Central memory CD8-positive, alpha-beta T cell (primary cell): Measurements from ENCODE around the gene RUNX3.

ENCODE experiments used
- ATAC-seq: fragments of 150-1000 bp; cut with Tn5 transposase; replicated peaks from 2 replicates; pipeline ENCODE4 v1.10.0; 2022; ENCODE audit warnings: mild to moderate bottlenecking, moderate FRiP score, moderate number of reproducible peaks; ENCODE audit not compliant: poor library complexity, severe bottlenecking; ENCODE audit errors: extremely low read depth
- DNase-seq, 2 donors: peaks; one replicate each; pipeline ENCODE4 v3.0.0; 2021; ENCODE audit warnings: low spot score in 2 of 2
- H3K27ac Mint-ChIP-seq: one replicate; pipeline ENCODE4 v1.8.0; 2022; ENCODE audit warnings: low read depth, mild to moderate bottlenecking, moderate library complexity, mixed read lengths
- H3K27me3 Mint-ChIP-seq: one replicate; pipeline ENCODE4 v1.8.0; 2022; ENCODE audit warnings: mixed read lengths
- H3K36me3 Mint-ChIP-seq: one replicate; pipeline ENCODE4 v1.8.0; 2022; ENCODE audit warnings: mild to moderate bottlenecking, moderate library complexity, mixed read lengths; ENCODE audit not compliant: insufficient read depth
- H3K4me1 Mint-ChIP-seq: one replicate; pipeline ENCODE4 v1.8.0; 2022; ENCODE audit warnings: mixed read lengths
- H3K4me3 Mint-ChIP-seq: one replicate; pipeline ENCODE4 v1.8.0; 2022; ENCODE audit warnings: mild to moderate bottlenecking, moderate library complexity, mixed read lengths
- H3K9me3 Mint-ChIP-seq: one replicate; pipeline ENCODE4 v1.8.0; 2022; ENCODE audit warnings: mixed read lengths

The RUNX3 gene

DNA sequence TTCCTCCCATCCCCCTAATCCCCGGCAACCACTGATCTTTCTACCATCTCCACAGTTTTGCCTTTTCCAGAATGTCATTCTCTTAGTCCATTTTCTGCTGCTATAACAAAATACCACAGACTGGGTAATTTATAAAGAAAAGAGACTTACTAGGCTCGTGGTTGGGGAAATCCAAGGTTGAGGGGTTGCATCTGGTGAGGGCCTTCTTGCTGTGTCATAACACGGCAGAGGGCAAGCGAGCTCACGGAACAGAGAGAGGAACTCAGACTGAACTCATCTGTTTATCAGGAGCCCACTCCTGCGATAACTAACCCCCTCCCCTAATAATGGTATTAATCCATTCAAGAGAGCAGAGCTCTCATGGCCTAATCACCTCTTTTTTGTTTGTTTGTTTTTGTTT, 52.0 kb downstream of the RUNX3 start:
- DNase-seq (no peak), ATAC-seq (no peak)
- no peaks in the 10 kb centered on the region for H3K27me3 Mint-ChIP-seq
- no peak overlapping the region for H3K27ac Mint-ChIP-seq
- H3K36me3 Mint-ChIP-seq = peaks cover 2% of the 10 kb centered on the region
- H3K4me3 Mint-ChIP-seq = no peak overlapping the region
- no peaks in the 10 kb centered on the region for H3K9me3 Mint-ChIP-seq
- H3K4me1 Mint-ChIP-seq = peaks cover under 1% of the 10 kb centered on the region

GRCh38 chr1:24875991-24876506, 54.0 kb downstream of the RUNX3 start:
- Mint-ChIP-seq H3K4me3 (no peak overlapping the region), H3K36me3 (peaks cover 2% of the 10 kb centered on the region), H3K9me3 (no peaks in the 10 kb centered on the region), H3K27me3 (no peaks in the 10 kb centered on the region), H3K4me1 (peaks cover 11% of the 10 kb centered on the region), H3K27ac (no peak overlapping the region)
- DNase-seq (no peak), ATAC-seq (no peak)

GRCh38 chr1:24875257-24875656, 54.8 kb downstream of the RUNX3 start:
- ATAC-seq = no peak
- H3K9me3 Mint-ChIP-seq = no peaks in the 10 kb centered on the region
- DNase-seq = no peak
- H3K27ac Mint-ChIP-seq = no peak overlapping the region
- no peak overlapping the region for H3K4me3 Mint-ChIP-seq
- peaks cover 2% of the 10 kb centered on the region for H3K36me3 Mint-ChIP-seq
- no peaks in the 10 kb centered on the region for H3K27me3 Mint-ChIP-seq
- peaks cover 13% of the 10 kb centered on the region for H3K4me1 Mint-ChIP-seq

- ATAC-seq (no peak), DNase-seq (no peak)
- H3K27ac Mint-ChIP-seq = no peak overlapping the region
- H3K9me3 Mint-ChIP-seq = no peaks in the 10 kb centered on the region
- no peaks in the 10 kb centered on the region for H3K36me3 Mint-ChIP-seq
- H3K27me3 Mint-ChIP-seq = no peaks in the 10 kb centered on the region
- peaks cover 13% of the 10 kb centered on the region for H3K4me1 Mint-ChIP-seq
- H3K4me3 Mint-ChIP-seq = no peak overlapping the region
Measured at GRCh38 chr1:24874611-24875234, 55.4 kb downstream of the RUNX3 start.

- ATAC-seq (no peak), DNase-seq (no peak)
- H3K9me3 Mint-ChIP-seq = no peaks in the 10 kb centered on the region
- H3K27ac Mint-ChIP-seq = no peak overlapping the region
- no peak overlapping the region for H3K4me3 Mint-ChIP-seq
- no peaks in the 10 kb centered on the region for H3K36me3 Mint-ChIP-seq
- no peaks in the 10 kb centered on the region for H3K27me3 Mint-ChIP-seq
- H3K4me1 Mint-ChIP-seq = peaks cover 13% of the 10 kb centered on the region
Measured at GRCh38 chr1:24874056-24874455, 56.0 kb downstream of the RUNX3 start.

DNA sequence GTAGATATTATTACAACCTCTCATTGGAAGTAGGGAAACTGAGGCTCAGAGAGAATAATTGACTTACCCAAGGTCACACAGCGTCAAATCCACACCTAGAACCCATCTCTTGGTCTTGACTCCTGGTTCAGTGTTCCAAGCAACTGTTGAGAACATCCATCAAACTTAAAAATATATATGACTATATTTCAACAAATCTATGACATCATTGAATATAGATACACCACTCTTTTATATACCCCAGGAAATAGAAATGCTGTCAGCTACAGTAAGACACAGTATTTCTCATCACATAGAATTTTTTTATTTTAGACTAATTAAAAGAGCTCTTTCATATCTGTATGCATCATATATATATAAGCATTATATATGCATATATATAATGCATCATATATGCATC, 56.9 kb downstream of the RUNX3 start:
- Mint-ChIP-seq H3K4me1 (peaks cover 19% of the 10 kb centered on the region), H3K4me3 (no peak overlapping the region), H3K27me3 (no peaks in the 10 kb centered on the region), H3K9me3 (no peaks in the 10 kb centered on the region), H3K36me3 (no peaks in the 10 kb centered on the region), H3K27ac (no peak overlapping the region)
- ATAC-seq (no peak), DNase-seq (no peak)

GRCh38 chr1:24872061-24872850, 57.8 kb downstream of the RUNX3 start:
- Mint-ChIP-seq H3K27me3 (no peaks in the 10 kb centered on the region), H3K9me3 (no peaks in the 10 kb centered on the region), H3K36me3 (no peaks in the 10 kb centered on the region), H3K27ac (no peak overlapping the region), H3K4me3 (no peak overlapping the region), H3K4me1 (peaks cover 25% of the 10 kb centered on the region)
- no peak for ATAC-seq
- no peak for DNase-seq

GRCh38 chr1:24871306-24871901, 58.7 kb downstream of the RUNX3 start:
- no peak overlapping the region for H3K4me3 Mint-ChIP-seq
- DNase-seq (no peak), ATAC-seq (no peak)
- no peaks in the 10 kb centered on the region for H3K27me3 Mint-ChIP-seq
- no peak overlapping the region for H3K27ac Mint-ChIP-seq
- no peaks in the 10 kb centered on the region for H3K9me3 Mint-ChIP-seq
- no peaks in the 10 kb centered on the region for H3K36me3 Mint-ChIP-seq
- H3K4me1 Mint-ChIP-seq = peaks cover 29% of the 10 kb centered on the region

GRCh38 chr1:24870551-24871195, 59.4 kb downstream of the RUNX3 start:
- no peak for ATAC-seq
- peaks cover 29% of the 10 kb centered on the region for H3K4me1 Mint-ChIP-seq
- no peak overlapping the region for H3K4me3 Mint-ChIP-seq
- H3K27ac Mint-ChIP-seq = no peak overlapping the region
- no peak for DNase-seq
- no peaks in the 10 kb centered on the region for H3K9me3 Mint-ChIP-seq
- H3K27me3 Mint-ChIP-seq = no peaks in the 10 kb centered on the region
- no peaks in the 10 kb centered on the region for H3K36me3 Mint-ChIP-seq

DNA sequence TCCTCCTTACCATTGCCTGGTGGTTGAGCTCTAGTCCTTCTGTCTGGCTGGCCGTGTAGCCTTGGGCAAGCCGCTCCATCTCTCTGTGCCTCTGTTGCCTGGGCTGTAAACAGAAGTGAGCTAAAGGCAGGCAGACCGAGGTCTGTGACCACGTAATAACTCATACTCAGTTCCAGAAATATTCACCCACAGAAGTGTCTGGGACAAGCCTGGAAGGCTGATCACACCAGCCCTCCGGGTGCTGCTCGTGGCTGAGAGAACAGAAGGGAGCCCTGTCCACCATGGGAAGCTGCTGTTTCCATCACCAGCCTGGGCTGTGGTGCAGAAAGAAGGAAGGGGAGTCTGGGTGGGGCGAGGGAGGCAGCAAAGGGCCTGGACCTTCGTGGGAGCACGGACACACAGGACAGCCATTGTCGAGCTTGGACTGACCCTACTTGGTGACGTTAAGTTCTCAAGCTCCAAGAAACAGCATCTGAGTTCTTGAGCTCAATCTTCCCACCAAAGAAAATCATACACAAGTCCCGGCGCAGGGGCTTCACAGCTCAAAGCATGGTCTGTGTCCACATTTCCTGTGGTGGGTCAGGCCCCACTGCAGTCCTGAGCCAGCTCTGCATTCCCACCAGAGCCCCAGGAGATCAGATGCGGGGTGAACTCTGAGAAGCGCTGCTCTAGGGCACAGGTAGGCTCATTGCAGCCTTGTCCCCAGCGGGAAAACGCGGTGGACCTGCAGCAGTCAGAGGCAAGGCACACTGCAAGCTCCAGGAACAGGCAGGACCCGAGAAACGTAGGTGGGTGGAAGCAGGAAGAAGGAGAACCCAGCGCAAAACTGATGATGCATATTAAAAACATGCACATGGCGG, 61.8 kb downstream of the RUNX3 start:
- Mint-ChIP-seq H3K4me1 (peaks cover 38% of the 10 kb centered on the region), H3K27me3 (no peaks in the 10 kb centered on the region), H3K36me3 (no peaks in the 10 kb centered on the region), H3K27ac (no peak overlapping the region), H3K4me3 (no peak overlapping the region), H3K9me3 (no peaks in the 10 kb centered on the region)
- ATAC-seq = no peak
- DNase-seq = peak in 1 of 2 donors; percentile 12

DNA sequence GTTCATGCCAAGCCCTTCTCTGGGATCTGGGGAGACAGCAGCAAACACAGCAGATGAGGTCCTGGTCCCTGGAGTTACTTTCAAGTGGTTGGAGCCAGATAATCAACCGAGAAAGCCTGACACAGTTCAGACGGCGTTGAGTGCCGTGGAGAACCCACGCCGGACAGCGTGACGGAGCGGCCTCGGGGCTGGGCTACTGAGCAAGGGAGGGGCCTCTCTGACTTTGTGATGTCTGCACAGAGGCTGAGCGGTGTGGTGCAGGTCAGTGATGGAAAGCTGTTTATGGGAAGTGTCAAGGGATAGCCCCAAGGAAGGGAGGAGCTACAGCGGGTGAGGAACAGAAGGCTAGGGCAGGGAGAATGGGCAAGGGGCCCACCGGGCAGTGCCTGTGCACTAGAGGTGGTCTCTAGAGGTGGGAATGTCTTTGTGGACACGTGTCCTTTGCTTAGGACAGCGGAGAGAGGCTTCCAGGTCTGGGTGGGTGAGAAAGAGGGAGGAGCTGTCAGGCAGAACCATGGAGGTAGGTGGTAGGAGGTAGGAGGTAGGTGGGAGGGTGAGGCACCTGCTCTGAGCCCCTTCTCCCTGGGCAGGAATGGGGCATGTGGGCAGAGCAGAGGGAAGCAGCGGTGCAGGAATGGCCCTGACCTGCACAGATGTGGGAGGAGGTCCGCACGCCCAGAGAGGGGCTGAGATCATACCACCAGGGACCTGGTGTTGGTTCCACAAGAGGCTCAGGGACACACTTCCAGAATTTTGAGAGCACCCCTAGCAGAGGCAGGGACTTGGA, 62.8 kb downstream of the RUNX3 start:
- DNase-seq = peak in 1 of 2 donors; percentile 10
- Mint-ChIP-seq H3K9me3 (no peaks in the 10 kb centered on the region), H3K36me3 (peaks cover 2% of the 10 kb centered on the region), H3K27me3 (no peaks in the 10 kb centered on the region), H3K4me3 (no peak overlapping the region), H3K4me1 (peaks cover 36% of the 10 kb centered on the region), H3K27ac (no peak overlapping the region)
- ATAC-seq = no peak
